ENCODE results near the gene GPD1. TPM values are rescaled to one million over a fixed set of nuclear protein-coding genes. Genes with fewer than 3 reads are reported as not detected.
"Not testable (repeated sequence)": the region's sequence is repeated elsewhere in the genome, so short reads cannot be mapped to it uniquely, and the experiment has no call there.

Gene GPD1
- total RNA-seq, 2 experiments from 2014 or later, result 0.36 to 0.47 TPM

DNA sequence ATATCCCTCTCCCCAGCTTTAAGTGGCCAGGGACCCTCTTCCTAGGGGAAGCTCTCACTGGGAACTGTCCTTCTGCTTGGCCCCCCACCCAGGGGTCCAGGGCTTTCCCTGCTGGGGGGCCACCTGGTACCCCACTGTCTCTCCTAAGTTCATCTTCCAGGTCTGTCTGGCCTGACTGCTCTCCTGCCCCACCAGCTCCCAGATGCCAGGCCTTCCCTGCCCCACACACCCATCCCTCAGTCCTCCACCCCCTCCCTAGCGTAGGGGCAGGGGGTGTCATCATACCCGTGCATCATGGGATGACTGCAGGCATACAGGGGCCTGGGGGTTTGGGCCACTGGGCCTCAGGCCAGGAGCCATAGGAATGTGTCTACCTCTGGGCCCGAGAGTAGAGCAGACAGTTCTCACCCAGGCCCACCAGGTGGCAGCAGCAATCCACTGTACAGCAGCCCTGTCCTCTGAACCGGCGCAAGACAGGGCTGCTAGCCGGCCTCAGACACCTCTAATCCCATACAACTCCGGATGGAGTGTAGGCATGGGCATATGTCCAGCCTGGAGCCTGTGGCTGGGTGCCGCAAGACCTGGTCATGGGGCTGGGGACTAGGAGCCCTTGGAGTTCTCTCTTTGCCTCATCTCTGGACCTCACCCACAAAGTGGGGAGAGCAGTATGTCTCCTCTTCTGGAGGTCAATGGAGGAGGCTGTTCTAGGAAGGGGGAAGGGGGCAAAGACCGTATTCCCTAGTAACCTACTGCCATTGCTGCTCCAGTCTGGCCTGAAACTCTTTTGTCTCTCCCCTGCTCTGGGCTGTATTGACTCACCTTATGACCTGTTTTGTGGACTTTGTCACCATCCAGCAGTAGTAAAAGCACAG is 28.6 kb upstream of the GPD1 start:
- Mint-ChIP-seq H3K36me3 (ENCODE audit: low read depth) (no peaks in the 10 kb centered on the region), H3K27me3 (ENCODE audit: low read depth) (no peaks in the 10 kb centered on the region), H3K9me3 (no peaks in the 10 kb centered on the region), H3K27ac (no peak overlapping the region), H3K4me3 (no peak overlapping the region), H3K4me1 (ENCODE audit: low read depth) (peaks cover 5% of the 10 kb centered on the region)
- intact Hi-C loops (cut with micrococcal nuclease), result loop anchor here (1.0 to 2.0 kb wide), 3 partner anchors 58 to 239 kb away; no protein-coding TSS in a partner anchor
- CTCF ChIA-PET, result interaction anchor here (0.6 to 2.6 kb wide), 24 partner anchors 9 to 1019 kb away, joined by 3 to 20 read pairs (median 3); no protein-coding TSS in a partner anchor
- peak; percentile 88 for DNase-seq

DNA sequence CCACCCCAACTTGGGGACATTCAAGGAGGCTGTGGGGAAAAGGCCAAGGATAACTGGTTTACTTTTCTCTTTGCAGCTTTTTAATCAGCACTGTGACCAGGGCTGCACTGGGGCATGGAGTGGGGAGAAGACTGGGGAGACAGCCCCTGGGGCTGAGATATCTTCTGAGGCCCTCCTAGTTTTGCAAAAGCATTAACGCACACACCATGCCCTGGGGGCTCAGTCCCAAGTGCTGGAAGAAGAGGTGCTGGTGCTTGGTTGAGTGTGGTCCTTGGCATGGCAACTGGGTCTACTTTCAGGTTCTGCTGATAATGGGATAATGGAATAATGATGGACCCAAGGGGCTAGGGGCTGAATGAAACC is 28.0 kb upstream of the GPD1 start:
- Mint-ChIP-seq H3K36me3 (ENCODE audit: low read depth) (no peaks in the 10 kb centered on the region), H3K4me1 (ENCODE audit: low read depth) (peaks cover 1% of the 10 kb centered on the region), H3K27ac (no peak overlapping the region), H3K4me3 (no peak overlapping the region), H3K9me3 (no peaks in the 10 kb centered on the region), H3K27me3 (ENCODE audit: low read depth) (no peaks in the 10 kb centered on the region)
- CTCF ChIA-PET, result interaction anchor here (0.9 to 2.5 kb wide), 7 partner anchors 10 to 108 kb away, joined by 3 to 14 read pairs (median 7); partner anchors contain the start of genes COX14 and SMARCD1
- intact Hi-C loops (cut with micrococcal nuclease), result loop anchor here (1.0 to 2.0 kb wide), 3 partner anchors 57 to 239 kb away; no protein-coding TSS in a partner anchor
- no peak for DNase-seq

GRCh38 chr12:50077099-50077498 is 26.7 kb upstream of the GPD1 start:
- intact Hi-C loops (cut with micrococcal nuclease), result no loop called here
- CTCF ChIA-PET, result interaction anchor here (1.0 to 1.7 kb wide), 8 partner anchors 9 to 110 kb away, joined by 3 to 9 read pairs (median 6); partner anchors contain the start of genes COX14 and SMARCD1
- Mint-ChIP-seq H3K4me1 (ENCODE audit: low read depth) (peaks cover 4% of the 10 kb centered on the region), H3K27ac (no peak overlapping the region), H3K9me3 (no peaks in the 10 kb centered on the region), H3K27me3 (ENCODE audit: low read depth) (no peaks in the 10 kb centered on the region), H3K36me3 (ENCODE audit: low read depth) (no peaks in the 10 kb centered on the region), H3K4me3 (no peak overlapping the region)
- no peak for DNase-seq

GRCh38 chr12:50078281-50078680 is 25.5 kb upstream of the GPD1 start:
- Mint-ChIP-seq H3K36me3 (ENCODE audit: low read depth) (no peaks in the 10 kb centered on the region), H3K9me3 (no peaks in the 10 kb centered on the region), H3K4me3 (no peak overlapping the region), H3K27me3 (ENCODE audit: low read depth) (no peaks in the 10 kb centered on the region), H3K27ac (no peak overlapping the region), H3K4me1 (ENCODE audit: low read depth) (peaks cover 4% of the 10 kb centered on the region)
- intact Hi-C loops (cut with micrococcal nuclease), result no loop called here
- CTCF ChIA-PET, result interaction anchor here (2.0 to 2.5 kb wide), 2 partner anchors 33 to 95 kb away, joined by 6 to 12 read pairs; partner anchors contain the start of gene COX14
- no peak for DNase-seq

DNA sequence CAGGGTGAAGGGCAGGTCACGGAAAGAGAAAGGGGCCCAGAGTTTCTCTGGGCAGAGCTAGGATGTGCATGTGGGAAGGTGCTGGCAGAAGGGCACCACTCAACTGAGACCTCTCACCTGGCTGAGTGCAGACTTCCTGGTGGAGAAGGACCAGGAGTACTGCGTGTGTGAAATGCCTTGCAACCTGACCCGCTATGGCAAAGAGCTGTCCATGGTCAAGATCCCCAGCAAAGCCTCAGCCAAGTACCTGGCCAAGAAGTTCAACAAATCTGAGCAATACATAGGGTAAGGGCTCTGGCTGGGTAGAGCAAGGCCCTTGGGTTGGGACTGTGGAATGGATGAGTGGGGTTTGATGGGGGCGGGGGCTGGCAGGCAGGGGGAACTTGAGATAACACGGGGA is 24.0 kb upstream of the GPD1 start:
- CTCF ChIA-PET, result interaction anchor here (1.0 to 6.3 kb wide), 4 partner anchors 8 to 52 kb away, joined by 3 to 43 read pairs (median 8); partner anchors contain the start of gene COX14

GRCh38 chr12:50081096-50081808 is 22.6 kb upstream of the GPD1 start:
- H3K27me3 Mint-ChIP-seq (ENCODE audit: low read depth), result no peaks in the 10 kb centered on the region
- no peak for DNase-seq
- H3K4me1 Mint-ChIP-seq (ENCODE audit: low read depth), result peaks cover 16% of the 10 kb centered on the region
- H3K27ac Mint-ChIP-seq, result no peak overlapping the region
- no peaks in the 10 kb centered on the region for H3K36me3 Mint-ChIP-seq (ENCODE audit: low read depth)
- H3K9me3 Mint-ChIP-seq, result no peaks in the 10 kb centered on the region
- H3K4me3 Mint-ChIP-seq, result no peak overlapping the region
- intact Hi-C loops (cut with micrococcal nuclease), result no loop called here
- CTCF ChIA-PET, result interaction anchor here (0.7 to 6.3 kb wide), 4 partner anchors 11 to 92 kb away, joined by 3 to 43 read pairs (median 4); no protein-coding TSS in a partner anchor

More for the DNA sequence above, 24.0 kb upstream of the GPD1 start:
- H3K27me3 Mint-ChIP-seq (ENCODE audit: low read depth), result no peaks in the 10 kb centered on the region
- H3K36me3 Mint-ChIP-seq (ENCODE audit: low read depth), result no peaks in the 10 kb centered on the region
- H3K4me1 Mint-ChIP-seq (ENCODE audit: low read depth), result peaks cover 10% of the 10 kb centered on the region
- H3K9me3 Mint-ChIP-seq, result no peaks in the 10 kb centered on the region
- H3K4me3 Mint-ChIP-seq, result no peak overlapping the region
- DNase-seq, result no peak
- intact Hi-C loops (cut with micrococcal nuclease), result no loop called here
- H3K27ac Mint-ChIP-seq, result no peak overlapping the region

GRCh38 chr12:50082644-50083043 is 21.2 kb upstream of the GPD1 start:
- no peak overlapping the region for H3K27ac Mint-ChIP-seq
- H3K4me1 Mint-ChIP-seq (ENCODE audit: low read depth), result peaks cover 28% of the 10 kb centered on the region
- peak; percentile 24 for DNase-seq
- H3K36me3 Mint-ChIP-seq (ENCODE audit: low read depth), result no peaks in the 10 kb centered on the region
- CTCF ChIA-PET, result interaction anchor here (0.9 to 6.3 kb wide), 4 partner anchors 12 to 85 kb away, joined by 3 to 50 read pairs (median 24); partner anchors contain the start of genes CERS5 and COX14
- intact Hi-C loops (cut with micrococcal nuclease), result no loop called here
- no peaks in the 10 kb centered on the region for H3K9me3 Mint-ChIP-seq
- H3K27me3 Mint-ChIP-seq (ENCODE audit: low read depth), result no peaks in the 10 kb centered on the region
- no peak overlapping the region for H3K4me3 Mint-ChIP-seq

DNA sequence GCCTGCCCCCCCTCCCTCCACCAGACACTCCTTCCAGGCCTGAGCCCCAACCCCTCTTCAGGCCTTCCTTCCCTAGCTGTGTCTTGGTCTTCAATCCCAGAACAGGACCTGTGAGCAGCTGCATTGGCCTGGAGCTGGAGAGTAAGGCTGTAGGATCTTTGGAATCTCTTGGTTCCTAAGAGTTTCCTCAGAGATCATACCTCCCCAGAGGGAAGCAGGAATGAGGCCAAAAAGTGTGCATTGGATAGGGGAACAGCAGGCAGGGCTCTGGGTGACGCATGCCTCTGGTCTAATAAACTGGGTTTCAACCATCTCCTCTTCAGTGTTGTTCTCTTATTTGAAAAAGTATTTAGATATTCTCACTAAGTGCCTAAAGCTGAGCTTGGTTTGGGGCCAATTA is 20.5 kb upstream of the GPD1 start:
- peaks cover under 1% of the 10 kb centered on the region for H3K36me3 Mint-ChIP-seq (ENCODE audit: low read depth)
- H3K4me3 Mint-ChIP-seq, result peak overlapping the region; percentile 61
- no peaks in the 10 kb centered on the region for H3K9me3 Mint-ChIP-seq
- peaks cover 34% of the 10 kb centered on the region for H3K4me1 Mint-ChIP-seq (ENCODE audit: low read depth)
- no peak for DNase-seq
- CTCF ChIA-PET, result interaction anchor here (0.9 to 6.3 kb wide), 4 partner anchors 13 to 84 kb away, joined by 3 to 50 read pairs (median 26); partner anchors contain the start of genes CERS5 and COX14
- peak overlapping the region; percentile 69 for H3K27ac Mint-ChIP-seq
- no peaks in the 10 kb centered on the region for H3K27me3 Mint-ChIP-seq (ENCODE audit: low read depth)
- intact Hi-C loops (cut with micrococcal nuclease), result no loop called here

DNA sequence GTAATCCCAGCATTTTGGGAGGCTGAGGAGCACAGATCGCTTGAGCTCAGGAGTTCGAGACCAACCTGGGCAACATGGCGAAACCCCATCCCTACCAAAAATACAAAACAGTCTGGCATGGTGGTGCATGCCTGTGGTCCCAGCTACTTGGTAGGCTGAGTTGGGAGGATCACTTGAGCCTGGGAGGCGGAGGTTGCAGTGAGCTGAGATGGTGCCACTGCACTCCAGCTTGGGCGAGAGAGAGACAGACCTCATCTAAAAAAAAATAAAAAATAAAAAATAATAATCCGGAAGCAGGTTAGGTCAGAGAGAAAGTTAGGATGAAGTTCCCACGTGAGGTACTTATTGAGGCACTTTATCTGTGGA is 19.4 kb upstream of the GPD1 start:
- H3K4me3 Mint-ChIP-seq, result peak overlapping the region; percentile 89
- DNase-seq; H3K27me3 Mint-ChIP-seq (ENCODE audit: low read depth); intact Hi-C loops (cut with micrococcal nuclease); H3K36me3 Mint-ChIP-seq (ENCODE audit: low read depth); H3K9me3 Mint-ChIP-seq: not testable (repeated sequence)
- H3K4me1 Mint-ChIP-seq (ENCODE audit: low read depth), result peaks cover 42% of the 10 kb centered on the region
- peak overlapping the region; percentile 93 for H3K27ac Mint-ChIP-seq
- CTCF ChIA-PET, result interaction anchor here (0.8 to 6.3 kb wide), 15 partner anchors 8 to 226 kb away, joined by 3 to 50 read pairs (median 5); partner anchors contain the start of genes CERS5, COX14 and RACGAP1

GRCh38 chr12:50084775-50085614 is 18.8 kb upstream of the GPD1 start, which contains the start of gene SMARCD1:
TSS of gene SMARCD1 (plus strand) at chr12:50085342. CDS start at chr12:50085370, 28 bp downstream.
- Mint-ChIP-seq H3K4me3 (peak within 1 kb of the TSS; percentile 89), H3K27me3 (ENCODE audit: low read depth) (no peaks in the 10 kb centered on the region), H3K36me3 (ENCODE audit: low read depth) (peaks cover 10% of the 10 kb centered on the region), H3K27ac (peak within 1 kb of the TSS; percentile 93), H3K4me1 (ENCODE audit: low read depth) (peaks cover 42% of the 10 kb centered on the region), H3K9me3 (no peaks in the 10 kb centered on the region)
- peak; percentile 88 for DNase-seq
- intact Hi-C loops (cut with micrococcal nuclease), result loop anchor here (1.0 to 5.0 kb wide), 3 partner anchors 26 to 82 kb away; partner anchors contain the start of gene CERS5
- CTCF ChIA-PET, result interaction anchor here (0.8 to 6.3 kb wide), 17 partner anchors 9 to 226 kb away, joined by 3 to 50 read pairs (median 5); partner anchors contain the start of genes CERS5, COX14 and RACGAP1

DNA sequence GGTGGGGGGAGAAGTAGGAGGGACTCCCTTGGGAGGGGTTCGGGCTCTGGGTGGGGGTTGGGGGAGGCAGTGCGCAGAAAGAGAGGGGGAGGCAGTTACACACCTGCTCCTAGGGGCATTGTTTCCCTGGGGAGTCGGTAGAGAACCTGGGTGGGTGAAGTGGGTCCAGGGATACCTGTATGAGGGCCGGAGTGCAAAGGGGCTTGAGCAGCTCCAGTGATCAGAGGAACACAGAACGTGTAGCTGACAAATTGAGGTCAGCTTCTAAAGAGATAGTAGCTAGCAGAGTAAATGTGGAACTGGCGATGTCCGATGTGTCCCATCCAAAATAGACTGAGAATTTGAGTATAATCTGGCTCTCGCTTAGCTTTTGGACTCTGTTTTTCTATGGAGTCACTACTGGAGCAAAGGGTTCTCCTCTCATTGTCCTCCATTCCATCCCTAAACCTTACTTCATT is 18.2 kb upstream of the GPD1 start:
- H3K4me3 Mint-ChIP-seq, result peak overlapping the region; percentile 89
- no peaks in the 10 kb centered on the region for H3K9me3 Mint-ChIP-seq
- peaks cover 13% of the 10 kb centered on the region for H3K36me3 Mint-ChIP-seq (ENCODE audit: low read depth)
- peaks cover 42% of the 10 kb centered on the region for H3K4me1 Mint-ChIP-seq (ENCODE audit: low read depth)
- intact Hi-C loops (cut with micrococcal nuclease), result loop anchor here (1.0 to 5.0 kb wide), 3 partner anchors 26 to 82 kb away; partner anchors contain the start of gene CERS5
- CTCF ChIA-PET, result interaction anchor here (0.8 to 6.3 kb wide), 9 partner anchors 9 to 140 kb away, joined by 3 to 50 read pairs (median 8); partner anchors contain the start of gene COX14
- no peaks in the 10 kb centered on the region for H3K27me3 Mint-ChIP-seq (ENCODE audit: low read depth)
- peak overlapping the region; percentile 81 for H3K27ac Mint-ChIP-seq
- DNase-seq, result no peak

Data from activated naive CD4-positive, alpha-beta T cell treated with anti-CD3 and anti-CD28 coated beads for 36 hours (primary cell).